Measurements from ENCODE around the gene CNTNAP2.

- TF ChIP-seq CTCF (IDR thresholded peaks at IDR 0.05) (no peak), POLR2A (IDR thresholded peaks at IDR 0.05) (no peak)
Measured at GRCh38 chr7:148135997-148136396, 2019.4 kb downstream of the CNTNAP2 start.

All from testis (tissue), 2 donors.